ENCODE measurements around the gene FAM83E. TPM values are rescaled to one million over a fixed set of nuclear protein-coding genes. Genes with fewer than 3 reads are reported as not detected.

FAM83E gene
- total RNA-seq, 4 donors from 2014 or later, result 1.8 TPM; not detected in 2

DNA sequence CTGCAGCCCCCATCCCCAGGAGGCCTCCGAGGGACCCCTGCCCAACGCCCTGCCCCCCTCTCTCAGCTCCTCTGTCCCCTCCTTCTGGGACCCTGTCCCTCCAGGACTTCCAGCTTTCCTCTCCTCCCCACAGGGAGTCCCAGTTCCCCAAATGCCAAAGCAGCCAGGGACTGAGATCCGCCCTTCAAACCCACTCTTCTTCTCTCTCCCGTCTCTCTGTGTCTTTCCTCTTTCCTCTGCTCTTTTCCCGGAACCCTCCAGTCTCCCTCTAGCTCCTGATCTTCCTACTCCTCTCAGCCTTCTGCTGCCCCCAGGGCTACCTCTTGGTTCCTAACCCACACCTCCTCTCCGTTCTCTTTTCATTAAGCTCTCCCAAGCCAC is 30.7 kb upstream of the FAM83E start:
- H3K4me3 ChIP-seq, result peak overlapping the region; percentile 51 to 77
- H3K27ac ChIP-seq, result peak overlapping the region; percentile 97 to 99
- H3K36me3 ChIP-seq, result no peaks in the 10 kb centered on the region
- DNase-seq, result no peak
- peaks cover 0 to 6% of the 10 kb centered on the region in 2 donors for H3K4me1 ChIP-seq
- no peaks in the 10 kb centered on the region for H3K9me3 ChIP-seq
- TF ChIP-seq, protein P1, sequence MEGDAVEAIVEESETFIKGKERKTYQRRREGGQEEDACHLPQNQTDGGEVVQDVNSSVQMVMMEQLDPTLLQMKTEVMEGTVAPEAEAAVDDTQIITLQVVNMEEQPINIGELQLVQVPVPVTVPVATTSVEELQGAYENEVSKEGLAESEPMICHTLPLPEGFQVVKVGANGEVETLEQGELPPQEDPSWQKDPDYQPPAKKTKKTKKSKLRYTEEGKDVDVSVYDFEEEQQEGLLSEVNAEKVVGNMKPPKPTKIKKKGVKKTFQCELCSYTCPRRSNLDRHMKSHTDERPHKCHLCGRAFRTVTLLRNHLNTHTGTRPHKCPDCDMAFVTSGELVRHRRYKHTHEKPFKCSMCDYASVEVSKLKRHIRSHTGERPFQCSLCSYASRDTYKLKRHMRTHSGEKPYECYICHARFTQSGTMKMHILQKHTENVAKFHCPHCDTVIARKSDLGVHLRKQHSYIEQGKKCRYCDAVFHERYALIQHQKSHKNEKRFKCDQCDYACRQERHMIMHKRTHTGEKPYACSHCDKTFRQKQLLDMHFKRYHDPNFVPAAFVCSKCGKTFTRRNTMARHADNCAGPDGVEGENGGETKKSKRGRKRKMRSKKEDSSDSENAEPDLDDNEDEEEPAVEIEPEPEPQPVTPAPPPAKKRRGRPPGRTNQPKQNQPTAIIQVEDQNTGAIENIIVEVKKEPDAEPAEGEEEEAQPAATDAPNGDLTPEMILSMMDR (IDR thresholded peaks at IDR 0.05), result no peak
- no peak for TF ChIP-seq POLR2A (IDR thresholded peaks at IDR 0.05)
- H3K27me3 ChIP-seq, result no peaks in the 10 kb centered on the region
- intact Hi-C loops (cut with DNase I; ENCODE audit: low total_unique reads), result loop anchor here (10.0 kb wide), 1 partner anchor 309 kb away; the partner anchor contains the start of gene BAX

GRCh38 chr19:48644839-48645619 is 30.2 kb upstream of the FAM83E start:
- TF ChIP-seq POLR2A (IDR thresholded peaks at IDR 0.05), result peak; percentile 37 to 65
- TF ChIP-seq, protein P1 (IDR thresholded peaks at IDR 0.05), result peak in 1 of 4 experiments; percentile 5

GRCh38 chr19:48644355-48644754 is 29.5 kb upstream of the FAM83E start:
- Histone ChIP-seq H3K27ac (peak overlapping the region; percentile 97 to 99), H3K27me3 (no peaks in the 10 kb centered on the region), H3K36me3 (no peaks in the 10 kb centered on the region), H3K4me1 (peaks cover 0 to 6% of the 10 kb centered on the region in 2 donors), H3K9me3 (no peaks in the 10 kb centered on the region), H3K4me3 (peak overlapping the region in 1 of 2 donors; percentile 51)
- no peak for DNase-seq
- TF ChIP-seq POLR2A (IDR thresholded peaks at IDR 0.05), result no peak
- TF ChIP-seq, protein P1 (IDR thresholded peaks at IDR 0.05), result no peak
- intact Hi-C loops (cut with DNase I; ENCODE audit: low total_unique reads), result loop anchor here (10.0 kb wide), 1 partner anchor 310 kb away; the partner anchor contains the start of gene BAX

More at GRCh38 chr19:48644839-48645619, 30.2 kb upstream of the FAM83E start:
- peak overlapping the region; percentile 51 to 77 for H3K4me3 ChIP-seq
- peak; percentile 79 to 89 for DNase-seq
- no peaks in the 10 kb centered on the region for H3K36me3 ChIP-seq
- no peaks in the 10 kb centered on the region for H3K27me3 ChIP-seq
- H3K4me1 ChIP-seq, result peaks cover 0 to 6% of the 10 kb centered on the region in 2 donors
- intact Hi-C loops (cut with DNase I; ENCODE audit: low total_unique reads), result loop anchor here (10.0 kb wide), 1 partner anchor 310 kb away; the partner anchor contains the start of gene BAX
- no peaks in the 10 kb centered on the region for H3K9me3 ChIP-seq
- peak overlapping the region; percentile 97 to 99 for H3K27ac ChIP-seq

- no peaks in the 10 kb centered on the region for H3K27me3 ChIP-seq
- no peak overlapping the region for H3K27ac ChIP-seq
- TF ChIP-seq, protein P1 (IDR thresholded peaks at IDR 0.05), result no peak
- no peak for TF ChIP-seq POLR2A (IDR thresholded peaks at IDR 0.05)
- DNase-seq, result no peak
- no peaks in the 10 kb centered on the region for H3K9me3 ChIP-seq
- intact Hi-C loops (cut with DNase I; ENCODE audit: low total_unique reads), result loop anchor here (10.0 kb wide), 1 partner anchor 312 kb away; the partner anchor contains the start of gene BAX
- H3K36me3 ChIP-seq, result no peaks in the 10 kb centered on the region
- H3K4me1 ChIP-seq, result peaks cover 6 to 8% of the 10 kb centered on the region in 2 donors
- H3K4me3 ChIP-seq, result no peak overlapping the region
Observed at GRCh38 chr19:48642862-48643261, 28.0 kb upstream of the FAM83E start.

DNA sequence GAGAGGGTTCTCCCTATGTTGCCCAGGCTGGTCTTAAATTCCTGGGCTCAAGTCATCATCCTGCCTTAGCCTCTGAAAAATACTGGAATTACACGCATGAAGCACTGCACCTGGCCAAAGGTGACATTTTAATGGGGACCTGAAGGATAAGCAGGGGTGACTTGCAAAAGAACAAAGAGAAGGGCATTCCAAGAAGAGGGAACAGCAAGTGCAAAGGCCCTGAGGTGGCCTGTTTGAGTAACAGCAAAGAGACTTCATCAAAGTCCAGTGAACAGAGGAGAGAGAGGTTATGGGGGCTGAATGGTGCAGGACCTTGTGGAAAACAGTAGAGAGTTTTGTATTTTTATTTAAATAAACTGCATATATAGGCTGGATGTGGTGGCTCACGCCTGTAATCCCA is 27.0 kb upstream of the FAM83E start:
- no peak for TF ChIP-seq POLR2A (IDR thresholded peaks at IDR 0.05)
- TF ChIP-seq, protein P1 (IDR thresholded peaks at IDR 0.05), result no peak
- H3K27me3 ChIP-seq, result no peaks in the 10 kb centered on the region
- no peak overlapping the region for H3K4me3 ChIP-seq
- intact Hi-C loops (cut with DNase I; ENCODE audit: low total_unique reads), result loop anchor here (10.0 kb wide), 1 partner anchor 313 kb away; the partner anchor contains the start of gene BAX
- no peak for DNase-seq
- H3K27ac ChIP-seq, result no peak overlapping the region
- peaks cover 6 to 8% of the 10 kb centered on the region in 2 donors for H3K4me1 ChIP-seq
- H3K36me3 ChIP-seq, result no peaks in the 10 kb centered on the region
- no peaks in the 10 kb centered on the region for H3K9me3 ChIP-seq
